Lung (tissue), 12 donors: ENCODE results near the gene ATP13A1. TPM values are rescaled to one million over a fixed set of nuclear protein-coding genes. Genes with fewer than 3 reads are reported as not detected.

Source experiments
- ATAC-seq: fragments of 200-7000 bp; cut with Tn5 transposase; one replicate; pipeline ENCODE4 v1.9.1; 2020; ENCODE audit warnings: moderate number of reproducible peaks; ENCODE audit not compliant: insufficient read depth, low FRiP score
- DNase-seq, 3 donors: peaks; one replicate each; pipeline ENCODE4 v3.0.0-alpha.2; 2013 to 2017
- H3K27ac ChIP-seq, 2 donors: one replicate each; pipeline ENCODE4 v1.5.1; 2013; ENCODE audit warnings: mild to moderate bottlenecking in 2 of 2, moderate library complexity in 2 of 2, control low read depth in 1 of 2, inconsistent platforms in 1 of 2, low read depth in 1 of 2, low read length in 1 of 2
- H3K27me3 ChIP-seq, 3 donors: one replicate each; pipeline ENCODE4 v1.5.1; 2013; ENCODE audit warnings: low read length in 2 of 3; ENCODE audit not compliant: control insufficient read depth in 3 of 3, insufficient read depth in 3 of 3
- H3K36me3 ChIP-seq, 4 donors: one replicate each; pipeline ENCODE4 v1.5.1; 2013; ENCODE audit warnings: low read length in 4 of 4, mild to moderate bottlenecking in 1 of 4, moderate library complexity in 1 of 4; ENCODE audit not compliant: control insufficient read depth in 4 of 4, insufficient read depth in 4 of 4
- H3K4me1 ChIP-seq, 5 donors: one replicate each; pipeline ENCODE4 v1.5.1; 2013; ENCODE audit warnings: low read length in 5 of 5, mild to moderate bottlenecking in 2 of 5, moderate library complexity in 1 of 5; ENCODE audit not compliant: control insufficient read depth in 5 of 5, insufficient read depth in 5 of 5
- H3K4me3 ChIP-seq: one replicate; pipeline ENCODE4 v1.5.1; 2013; ENCODE audit warnings: mild to moderate bottlenecking, control low read depth, moderate library complexity
- H3K9ac ChIP-seq, 2 donors: one replicate each; pipeline ENCODE4 v1.5.1; 2013; ENCODE audit warnings: low read length in 2 of 2, control low read depth in 1 of 2; ENCODE audit not compliant: insufficient read depth in 1 of 2
- H3K9me3 ChIP-seq, 4 donors: one replicate each; pipeline ENCODE4 v1.5.1; 2013; ENCODE audit warnings: low read length in 3 of 4, mild to moderate bottlenecking in 1 of 4, moderate library complexity in 1 of 4; ENCODE audit not compliant: control insufficient read depth in 4 of 4, insufficient read depth in 3 of 4
- CTCF ChIP-seq: IDR thresholded peaks from 2 replicates; pipeline ENCODE4 v1.5.1; 2012; ENCODE audit warnings: mild to moderate bottlenecking; ENCODE audit errors: control extremely low read depth, extremely low read depth
- WGBS, 2 donors: extraction: QIAGEN DNeasy Blood & Tissue Kit; methylation state at CpG; one replicate each; pipeline ENCODE4 v1.1.7; 2013; 5-methylcytosine and 5-hydroxymethylcytosine counted together
- polyA plus RNA-seq, 2 donors: library from polyadenylated mRNA; stranded (reverse); fragments of 200-250 nt; gene quantifications; one replicate each; pipeline ENCODE4 v1.2.1, GENCODE V29; 2013
- total RNA-seq, 2 donors: library from RNA; depleted of rRNA in 1 of 2; stranded (reverse); fragments of >200 nt in 1 of 2; gene quantifications; one replicate each; pipeline ENCODE4 v1.2.1, GENCODE V29; 2014 to 2021
- donor health status: control.
- donor health status: control.
- donor health status: Bipolar disorder and iron deficiency.
- donor health status: healthy.
- donor health status: DM: yes; HTN: yes; CAD: no.

Gene ATP13A1
- total and polyA plus RNA-seq, 4 donors: 35.7 to 70.4 (median 41.6) TPM

GRCh38 chr19:19661675-19662251 is 1.7 kb downstream of the ATP13A1 start:
- no peak overlapping the region for H3K9ac ChIP-seq
- no peak overlapping the region for H3K27ac ChIP-seq
- WGBS, 2 donors: 74 to 79% methylated on average over 18 of the region's 18 CpGs
- TF ChIP-seq CTCF: no peak
- peaks cover 11 to 32% (median 22%) of the 10 kb centered on the region in 4 donors for H3K36me3 ChIP-seq
- no peak overlapping the region for H3K4me3 ChIP-seq
- no peaks in the 10 kb centered on the region for H3K27me3 ChIP-seq
- no peak for ATAC-seq
- DNase-seq: no peak
- H3K4me1 ChIP-seq: peaks cover 0 to 13% (median 10%) of the 10 kb centered on the region in 5 donors
- H3K9me3 ChIP-seq: no peaks in the 10 kb centered on the region

GRCh38 chr19:19661141-19661674 is 2.3 kb downstream of the ATP13A1 start:
- Histone ChIP-seq H3K27me3 (no peaks in the 10 kb centered on the region), H3K4me1 (peaks cover 0 to 13% (median 10%) of the 10 kb centered on the region in 5 donors), H3K36me3 (peaks cover 11 to 38% (median 25%) of the 10 kb centered on the region in 4 donors), H3K27ac (no peak overlapping the region), H3K9me3 (no peaks in the 10 kb centered on the region), H3K9ac (no peak overlapping the region), H3K4me3 (no peak overlapping the region)
- ATAC-seq (no peak), DNase-seq (no peak)
- TF ChIP-seq CTCF: no peak
- 89 to 91% methylated on average over 10 of the region's 10 CpGs for WGBS, 2 donors

- no peaks in the 10 kb centered on the region for H3K27me3 ChIP-seq
- WGBS, 2 donors: 88 to 96% methylated on average over 17 of the region's 17 CpGs
- peaks cover 0 to 13% (median 10%) of the 10 kb centered on the region in 5 donors for H3K4me1 ChIP-seq
- H3K36me3 ChIP-seq: peaks cover 17 to 53% (median 37%) of the 10 kb centered on the region in 4 donors
- DNase-seq (no peak), ATAC-seq (no peak)
- H3K9ac ChIP-seq: no peak overlapping the region
- no peak overlapping the region for H3K4me3 ChIP-seq
- no peak overlapping the region for H3K27ac ChIP-seq
- TF ChIP-seq CTCF: no peak
- H3K9me3 ChIP-seq: no peaks in the 10 kb centered on the region
These were observed 3.7 kb downstream of the ATP13A1 start for GRCh38 chr19:19659646-19660245.
